Heart left ventricle (tissue), 13 donors: ENCODE results near the gene FBXO17.

Experiments used
- POLR2A ChIP-seq, 2 donors: fragments of 450-650 bp; IDR thresholded peaks; one replicate each; pipeline ENCODE4 v1.6.1; 2017; ENCODE audit warnings: antibody characterized with exemption in 2 of 2, mild to moderate bottlenecking in 2 of 2, moderate library complexity in 2 of 2
- TF ChIP-seq, protein P1 (sequence below), 12 donors: fragments of 200-600 bp; sonication (generic) in 4 of 12; IDR thresholded peaks; one replicate each; pipeline versions ENCODE4 v1.5.0 to v1.8.0; 2018 to 2022; ENCODE audit warnings: antibody characterized with exemption in 12 of 12, mild to moderate bottlenecking in 5 of 12
- donor health status: ischemic (EF 13 %, LVEDD 7.1; RV severe dilation, severe dysfunction).
- donor health status: DM: no; HTN: yes; CAD: no.
- donor health status: DM: no; HTN: no; CAD: no.
- donor health status: ischemic (EF 25% LVEDD 6.9; RV normal size, moderate dysfunction).
- donor health status: ischemic (EF 25% LVEDD 5.7; RV mildly dilated, moderate dysfunction).
- donor health status: ischemic (EF 35%, LVEDD 5.7; RV mildly dilated, moderate dysfunction).
- donor health status: nonischemic (EF 11% LVEDD 7.7; RV severe dilation, severe dysfunction).
- donor health status: DM: yes; HTN: yes; CAD: no.
- donor health status: PGD.
- donor health status: ischemic (EF 29% LVEDD 5.4; RV normal size, mild dysfunction).
- donor health status: nonischemic (EF 23%, LVEDD 6.1; RV moderate dilation, normal function).

- TF ChIP-seq, protein P1, sequence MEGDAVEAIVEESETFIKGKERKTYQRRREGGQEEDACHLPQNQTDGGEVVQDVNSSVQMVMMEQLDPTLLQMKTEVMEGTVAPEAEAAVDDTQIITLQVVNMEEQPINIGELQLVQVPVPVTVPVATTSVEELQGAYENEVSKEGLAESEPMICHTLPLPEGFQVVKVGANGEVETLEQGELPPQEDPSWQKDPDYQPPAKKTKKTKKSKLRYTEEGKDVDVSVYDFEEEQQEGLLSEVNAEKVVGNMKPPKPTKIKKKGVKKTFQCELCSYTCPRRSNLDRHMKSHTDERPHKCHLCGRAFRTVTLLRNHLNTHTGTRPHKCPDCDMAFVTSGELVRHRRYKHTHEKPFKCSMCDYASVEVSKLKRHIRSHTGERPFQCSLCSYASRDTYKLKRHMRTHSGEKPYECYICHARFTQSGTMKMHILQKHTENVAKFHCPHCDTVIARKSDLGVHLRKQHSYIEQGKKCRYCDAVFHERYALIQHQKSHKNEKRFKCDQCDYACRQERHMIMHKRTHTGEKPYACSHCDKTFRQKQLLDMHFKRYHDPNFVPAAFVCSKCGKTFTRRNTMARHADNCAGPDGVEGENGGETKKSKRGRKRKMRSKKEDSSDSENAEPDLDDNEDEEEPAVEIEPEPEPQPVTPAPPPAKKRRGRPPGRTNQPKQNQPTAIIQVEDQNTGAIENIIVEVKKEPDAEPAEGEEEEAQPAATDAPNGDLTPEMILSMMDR (IDR thresholded peaks at IDR 0.05), result no peak
- no peak for TF ChIP-seq POLR2A (IDR thresholded peaks at IDR 0.05)
Observed at GRCh38 chr19:38985262-38985661, 9.7 kb upstream of the FBXO17 start.
